GM18858 (cell line): ENCODE measurements around the gene KLHL3.

ENCODE experiments used
- ATAC-seq: cut with Tn5 transposase; IDR thresholded peaks from one replicate; pipeline ENCODE4 v1.9.1; 2021; ENCODE audit not compliant: unreplicated experiment

Gene KLHL3

GRCh38 chr5:137743031-137743640, 7.2 kb upstream of the KLHL3 start:
- ATAC-seq, result peak; percentile 56

DNA sequence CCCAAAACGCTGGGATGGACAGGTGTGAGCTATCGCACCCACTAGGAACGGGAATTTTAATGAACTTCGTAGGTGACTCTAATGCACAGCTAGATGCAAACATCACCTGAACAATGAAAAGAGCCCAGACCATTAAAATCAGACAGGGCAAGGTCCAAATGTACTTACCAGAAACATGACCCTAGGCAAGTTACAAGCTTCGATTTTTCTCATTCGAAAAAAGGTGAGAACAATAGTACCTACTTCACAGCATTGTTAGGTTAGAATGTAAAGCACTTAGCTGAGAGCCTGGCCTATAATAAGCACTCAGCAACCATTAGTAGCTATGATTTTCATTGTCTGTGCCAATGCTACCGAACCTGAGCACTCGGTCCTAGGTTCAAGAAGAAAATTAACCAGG, 5.8 kb upstream of the KLHL3 start:
- ATAC-seq, result no peak

DNA sequence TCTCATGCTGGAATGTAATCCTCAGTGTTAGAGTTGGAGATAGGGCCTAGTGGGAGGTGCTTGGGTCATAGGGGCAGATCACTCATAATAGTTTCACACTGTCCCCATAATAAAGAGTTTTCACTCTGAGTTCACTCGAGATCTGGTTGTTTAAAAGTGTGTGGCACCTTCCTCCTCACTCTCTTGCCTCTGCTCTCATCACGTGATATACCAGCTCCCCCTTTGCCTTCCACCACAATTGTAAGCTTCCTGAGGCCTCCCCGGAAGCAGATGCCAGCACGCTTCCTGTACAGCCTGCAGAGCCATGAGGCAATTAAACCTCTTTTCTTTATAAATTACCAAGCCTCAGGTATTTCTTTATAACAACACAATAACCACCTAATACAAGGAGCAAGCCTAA, 3.8 kb upstream of the KLHL3 start:
- no peak for ATAC-seq

DNA sequence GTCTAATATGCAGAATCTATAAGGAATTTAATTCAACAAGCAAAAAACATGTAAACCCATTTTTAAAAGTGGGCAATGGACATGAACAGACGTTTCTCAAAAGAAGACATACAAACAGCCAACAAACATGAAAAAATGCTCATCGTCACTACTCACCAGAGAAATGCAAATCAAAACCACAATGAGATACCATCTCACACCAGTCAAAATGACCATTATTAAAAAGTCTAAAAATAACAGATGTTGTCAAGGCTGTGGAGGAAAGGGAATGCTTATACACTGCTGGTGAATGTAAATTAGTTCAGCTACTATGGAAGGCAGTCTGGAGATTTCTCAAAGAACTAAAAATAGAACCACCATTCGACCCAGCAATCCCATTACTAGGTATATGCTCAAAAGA, 3.1 kb upstream of the KLHL3 start:
- no peak for ATAC-seq

GRCh38 chr5:137737349-137738131, 1.7 kb upstream of the KLHL3 start:
- ATAC-seq, result no peak

DNA sequence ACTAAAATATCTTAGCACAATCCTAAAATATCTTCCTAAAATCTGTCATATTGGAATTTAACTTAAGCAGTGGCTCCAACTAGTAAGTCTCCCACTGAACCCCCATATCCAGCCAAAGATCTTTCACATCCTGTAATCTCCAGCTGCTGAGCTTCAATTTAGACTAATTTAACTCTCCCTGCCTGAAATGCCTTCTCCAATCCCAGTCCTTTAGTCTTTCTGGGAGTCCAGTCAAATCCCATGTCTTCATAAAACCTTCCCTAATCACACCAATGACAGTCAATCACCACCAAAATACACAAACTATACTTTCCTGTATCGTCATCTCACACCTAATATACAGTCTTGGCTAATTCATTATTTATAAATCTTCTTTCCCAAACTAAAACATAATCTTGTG, 607 bp upstream of the KLHL3 start:
- ATAC-seq, result no peak

- ATAC-seq, result no peak
These were observed 831 bp downstream of the KLHL3 start for GRCh38 chr5:137734962-137735554.

GRCh38 chr5:137734331-137734730, 1.6 kb downstream of the KLHL3 start:
- ATAC-seq, result no peak

- ATAC-seq, result no peak
These were observed 2.0 kb downstream of the KLHL3 start for GRCh38 chr5:137733922-137734321.

- ATAC-seq, result no peak
These were observed 2.9 kb downstream of the KLHL3 start for GRCh38 chr5:137733006-137733405.

GRCh38 chr5:137731176-137731575, 4.7 kb downstream of the KLHL3 start:
- no peak for ATAC-seq

- no peak for ATAC-seq
These were observed 5.6 kb downstream of the KLHL3 start for GRCh38 chr5:137730336-137730735.

DNA sequence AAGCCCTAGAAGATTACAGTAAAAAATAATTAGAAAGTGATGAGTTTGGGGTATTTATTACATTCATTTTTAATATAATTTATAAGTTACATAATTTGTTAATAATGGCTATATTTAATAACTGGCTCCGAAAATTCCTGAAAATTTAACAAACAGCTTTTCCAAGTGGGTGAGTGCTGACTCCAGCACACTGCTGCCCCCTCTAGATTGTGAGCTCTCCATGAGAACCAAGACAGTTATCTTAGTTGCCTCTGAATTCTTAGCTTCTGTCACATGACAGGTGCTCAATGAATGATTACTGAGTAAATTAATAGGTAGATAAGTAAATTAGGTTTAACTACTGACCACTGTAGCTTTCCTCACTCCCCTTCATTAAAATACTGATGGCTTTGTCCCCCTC, 7.8 kb downstream of the KLHL3 start:
- no peak for ATAC-seq

GRCh38 chr5:137727623-137728022, 8.3 kb downstream of the KLHL3 start:
- ATAC-seq, result no peak

GRCh38 chr5:137724251-137724650, 11.6 kb downstream of the KLHL3 start:
- ATAC-seq, result no peak

DNA sequence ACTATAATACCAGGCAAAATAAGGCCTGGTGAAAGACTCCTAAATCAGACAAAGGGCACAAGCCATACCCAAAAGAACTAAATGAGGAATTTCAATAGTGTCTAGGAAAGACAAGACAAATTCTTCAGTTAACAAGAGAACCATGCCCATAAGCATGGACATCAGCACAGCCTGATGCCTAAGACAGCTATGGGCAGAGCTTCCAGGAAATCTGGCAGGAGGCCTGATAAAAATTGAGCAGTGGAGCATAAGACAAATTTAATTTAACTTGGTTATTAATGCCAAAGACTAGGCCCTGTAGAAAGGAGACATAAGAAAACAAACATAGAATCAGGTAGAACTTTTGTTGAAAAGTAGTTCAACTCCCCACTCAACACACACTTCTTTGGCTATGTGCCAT, 17.3 kb downstream of the KLHL3 start:
- ATAC-seq, result no peak

DNA sequence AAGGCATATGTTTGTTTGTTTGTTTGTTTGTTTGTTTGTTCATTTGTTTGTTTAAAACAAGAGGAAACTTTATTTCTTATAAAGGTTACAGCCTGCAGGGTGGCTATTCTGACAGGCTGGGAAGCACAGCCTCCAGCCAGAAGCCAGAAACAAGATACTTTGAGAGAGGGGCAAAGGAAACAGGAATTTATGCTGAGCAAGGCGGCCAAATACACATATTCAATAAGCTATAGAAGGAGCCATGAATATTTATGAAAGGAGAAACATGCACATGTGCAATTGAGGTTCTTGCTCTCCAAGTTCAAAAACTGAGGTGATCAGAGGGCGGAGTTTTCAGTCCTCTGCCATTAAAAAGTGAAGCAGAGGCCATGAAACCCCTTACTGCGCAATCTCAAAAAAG, 19.6 kb downstream of the KLHL3 start:
- no peak for ATAC-seq

- ATAC-seq, result no peak
These were observed 20.4 kb downstream of the KLHL3 start for GRCh38 chr5:137715456-137715855.

DNA sequence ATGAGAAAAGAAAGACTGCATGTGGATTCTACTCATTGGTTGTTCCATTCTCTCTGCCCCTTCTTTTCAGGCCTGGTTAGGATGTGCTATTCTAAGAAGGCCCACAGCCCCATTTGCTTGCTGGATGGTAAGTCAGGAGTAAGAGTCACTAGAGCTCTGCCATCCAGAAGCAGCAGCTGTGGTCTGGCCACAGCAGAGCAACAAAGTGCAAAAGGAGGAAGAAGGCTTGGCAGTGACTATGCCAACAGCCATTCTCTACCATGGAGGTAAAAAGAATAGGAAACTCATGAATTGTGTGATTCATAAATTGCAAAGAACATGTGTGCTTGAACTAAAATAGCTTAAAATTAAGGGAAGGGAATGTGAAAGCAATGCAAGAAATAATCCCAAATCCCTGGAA, 20.9 kb downstream of the KLHL3 start:
- ATAC-seq, result no peak

DNA sequence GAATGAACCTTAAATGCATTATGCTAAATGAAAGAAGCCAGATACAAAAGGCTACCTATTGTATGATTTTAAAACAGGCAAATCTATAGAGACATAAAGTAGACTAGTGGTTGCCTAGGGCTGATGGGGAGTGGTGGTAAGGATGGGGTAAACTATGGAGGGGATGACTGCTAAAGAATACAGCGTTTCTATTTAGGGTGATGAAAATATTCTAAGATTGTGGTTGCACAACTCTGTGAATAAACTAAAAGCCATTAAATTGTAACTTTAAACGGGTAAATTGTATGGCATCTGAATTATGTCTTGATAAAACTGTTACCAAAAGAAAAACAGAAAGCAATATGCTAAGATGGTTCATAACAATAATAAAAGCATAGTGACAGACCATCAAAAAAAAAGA, 21.4 kb downstream of the KLHL3 start:
- no peak for ATAC-seq

DNA sequence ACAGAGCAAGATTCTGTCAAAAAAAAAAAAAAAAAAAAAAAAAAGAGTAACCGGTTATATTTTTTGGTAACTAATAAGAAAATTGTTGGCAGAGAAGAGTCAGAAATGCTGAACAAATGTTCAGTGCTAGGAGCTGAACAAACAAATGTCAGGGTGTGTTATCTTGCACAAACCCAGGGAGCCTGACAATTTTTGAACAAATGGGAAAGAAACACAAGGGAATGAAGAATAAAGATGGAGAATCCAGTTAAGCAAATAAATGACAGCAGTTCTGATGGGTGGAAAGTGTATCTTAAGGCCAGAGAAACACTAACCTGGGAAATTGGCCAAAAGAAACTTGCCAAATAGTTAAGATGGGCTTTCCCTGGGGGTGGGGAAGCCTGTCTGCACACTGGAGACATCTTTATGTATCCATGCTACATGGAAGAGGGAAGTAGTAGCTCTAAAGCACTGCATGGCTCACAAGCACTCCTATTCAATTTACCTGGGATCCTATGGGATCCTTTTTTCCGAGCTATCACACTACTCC, 23.7 kb downstream of the KLHL3 start:
- no peak for ATAC-seq

GRCh38 chr5:137710086-137710485, 25.8 kb downstream of the KLHL3 start:
- ATAC-seq, result no peak
